NOMO-1 (cell line): ENCODE results near the gene PCNT.
"Not testable (repeated sequence)": the region's sequence is repeated elsewhere in the genome, so short reads cannot be mapped to it uniquely, and the experiment has no call there.

Source experiments
- DNase-seq, 2 experiments: peaks; one replicate each; lab custom pipeline; 2025; ENCODE audit not compliant: unreplicated experiment in 2 of 2; lab: John Stamatoyannopoulos, UW

Gene PCNT

GRCh38 chr21:46422636-46423241 lies 98.8 kb downstream of the PCNT start:
- DNase-seq, result no peak

GRCh38 chr21:46423546-46424038 lies 99.6 kb downstream of the PCNT start:
- no peak for DNase-seq

- no peak for DNase-seq
Observed at GRCh38 chr21:46424039-46424591, 100.2 kb downstream of the PCNT start.

GRCh38 chr21:46424621-46425020 lies 100.7 kb downstream of the PCNT start:
- DNase-seq, result no peak

- DNase-seq, result no peak
Observed at GRCh38 chr21:46425041-46425440, 101.1 kb downstream of the PCNT start.

- no peak for DNase-seq
Observed at GRCh38 chr21:46425571-46425970, 101.6 kb downstream of the PCNT start.

GRCh38 chr21:46426313-46427046 lies 102.5 kb downstream of the PCNT start:
- no peak for DNase-seq

GRCh38 chr21:46427516-46427915 lies 103.6 kb downstream of the PCNT start:
- no peak for DNase-seq

- DNase-seq, result no peak
Observed at GRCh38 chr21:46428286-46428685, 104.3 kb downstream of the PCNT start.

- DNase-seq, result no peak
Observed at GRCh38 chr21:46428987-46429710, 105.2 kb downstream of the PCNT start.

- no peak for DNase-seq
Observed at GRCh38 chr21:46429754-46430681, 106.1 kb downstream of the PCNT start.

GRCh38 chr21:46431448-46431847 lies 107.5 kb downstream of the PCNT start:
- no peak for DNase-seq

GRCh38 chr21:46431884-46432488 lies 108.0 kb downstream of the PCNT start:
- DNase-seq, result peak; percentile 49 to 65

- not testable (repeated sequence) for DNase-seq
Observed at GRCh38 chr21:46433116-46433515, 109.2 kb downstream of the PCNT start.

- DNase-seq, result no peak
Observed at GRCh38 chr21:46434322-46434958, 110.5 kb downstream of the PCNT start.

- DNase-seq, result no peak
Observed at GRCh38 chr21:46435786-46436227, 111.9 kb downstream of the PCNT start.

- DNase-seq, result peak; percentile 12 to 20
Observed at GRCh38 chr21:46436621-46437020, 112.7 kb downstream of the PCNT start.

- peak in 1 of 2 experiments; percentile 12 for DNase-seq
Observed at GRCh38 chr21:46437096-46437498, 113.1 kb downstream of the PCNT start.

GRCh38 chr21:46437511-46437910 lies 113.6 kb downstream of the PCNT start:
- DNase-seq, result no peak
